Measurements from ENCODE around the gene LITAFD.

DNA sequence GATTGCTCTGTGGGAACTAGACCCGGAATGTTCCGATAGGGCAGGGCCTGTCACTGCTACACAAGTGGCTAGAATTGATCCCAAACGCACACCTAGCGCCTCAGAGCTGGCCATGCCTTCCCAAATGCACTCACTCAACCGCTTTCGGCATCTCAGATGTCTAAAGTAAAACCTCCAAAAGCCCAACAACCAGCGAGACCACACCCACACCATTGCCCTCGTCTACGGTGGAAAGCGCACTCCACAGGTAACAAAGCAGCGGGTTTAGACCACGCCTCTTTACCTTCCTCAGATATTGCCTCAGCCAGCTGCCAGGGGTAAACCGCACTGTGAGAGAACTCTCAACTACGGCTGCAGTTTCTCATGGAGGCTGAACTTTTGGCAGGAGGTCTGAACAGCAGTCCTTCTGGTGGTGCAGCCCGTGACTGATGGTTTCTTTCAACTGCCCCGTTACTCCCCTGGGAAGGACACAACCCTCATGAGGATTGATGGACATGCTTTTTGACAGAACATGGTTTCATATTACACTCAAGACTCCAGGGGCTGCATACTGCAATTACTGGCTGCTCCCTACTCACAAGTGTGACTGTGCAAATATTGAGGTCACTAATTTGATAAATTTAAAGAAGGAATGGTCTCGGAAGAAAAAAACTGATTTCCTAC, 47.1 kb downstream of the LITAFD start:
- TF ChIP-seq POLR2A (IDR thresholded peaks at IDR 0.05; ENCODE audit: low read depth, low read length), result no peak
- TF ChIP-seq POLR2AphosphoS5 (IDR thresholded peaks at IDR 0.05; ENCODE audit: low read depth, low read length), result no peak
